Dermis microvascular lymphatic vessel endothelial cell (primary cell): ENCODE results near the gene NPAS4. TPM values are rescaled to one million over a fixed set of nuclear protein-coding genes. Genes with fewer than 3 reads are reported as not detected.
"Not testable (repeated sequence)": the region's sequence is repeated elsewhere in the genome, so short reads cannot be mapped to it uniquely, and the experiment has no call there.

Source experiments
- DNase-seq, 2 donors: peaks; one replicate each; pipeline versions ENCODE4 v3.0.0 to v3.0.0-alpha.2; 2010; ENCODE audit warnings: low read depth in 2 of 2
- total RNA-seq: library from RNA; depleted of rRNA; stranded (reverse); fragments of >200 nt; gene quantifications from 2 replicates; pipeline ENCODE4 v1.2.1, GENCODE V29; 2014

NPAS4 gene
- total RNA-seq, 1 donor from 2014 or later, result not detected

DNA sequence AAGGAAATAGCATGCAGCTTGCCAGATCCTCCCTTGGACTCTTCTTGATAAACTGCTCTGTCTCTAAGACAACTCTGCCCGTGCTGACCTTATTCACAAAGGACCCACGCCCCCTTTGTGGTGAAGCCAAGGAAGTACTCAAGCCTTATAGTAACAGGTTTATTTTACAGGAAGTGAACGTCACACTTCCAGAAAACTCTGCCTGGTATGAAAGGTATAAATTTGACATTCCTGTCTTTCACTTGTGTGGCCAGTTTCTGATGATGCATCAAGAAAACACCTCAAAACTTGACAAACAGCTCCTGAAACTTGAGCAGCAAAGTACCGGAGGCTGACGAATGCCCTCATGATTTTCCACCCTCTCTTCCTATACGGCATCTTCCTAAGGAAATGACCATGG, 33.4 kb downstream of the NPAS4 start:
- no peak for DNase-seq

DNA sequence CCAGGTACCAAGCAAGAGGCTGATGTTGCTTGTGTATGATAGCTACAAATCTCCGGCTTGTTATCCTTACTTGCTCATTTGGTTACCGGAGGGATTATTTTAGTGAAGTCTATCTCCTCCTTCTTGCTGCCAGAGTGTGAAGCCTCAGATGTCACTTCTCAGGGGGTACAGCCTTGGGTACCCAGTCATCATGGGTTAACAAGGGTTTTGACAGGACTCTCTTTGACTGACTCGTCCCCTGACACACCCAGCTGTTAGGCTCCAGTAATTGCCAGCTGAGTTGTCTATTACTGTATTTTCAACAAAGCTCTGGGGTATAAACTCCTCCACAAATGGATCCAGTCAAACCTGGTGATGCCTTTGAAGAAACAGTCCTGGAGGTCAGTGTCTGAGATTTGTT, 34.0 kb downstream of the NPAS4 start:
- no peak for DNase-seq

DNA sequence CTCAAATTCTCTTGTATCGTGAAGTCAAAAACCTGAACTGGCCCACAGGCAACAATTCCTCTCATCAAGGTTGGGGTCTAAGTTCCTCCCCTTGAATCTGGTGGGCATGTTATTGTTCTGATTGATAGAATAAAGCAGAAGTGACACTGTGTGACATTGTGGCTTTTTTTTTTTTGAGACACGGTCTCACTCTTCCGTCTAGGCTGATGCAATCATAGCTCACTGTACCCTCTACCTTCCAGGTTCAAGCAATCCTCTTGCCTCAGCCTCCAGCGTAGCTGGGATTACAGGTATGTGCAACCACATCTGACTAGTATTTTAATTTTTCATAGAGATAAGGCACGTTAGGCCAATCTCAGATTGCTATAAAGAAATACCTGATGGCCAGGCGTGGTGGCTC, 37.0 kb downstream of the NPAS4 start:
- no peak for DNase-seq

DNA sequence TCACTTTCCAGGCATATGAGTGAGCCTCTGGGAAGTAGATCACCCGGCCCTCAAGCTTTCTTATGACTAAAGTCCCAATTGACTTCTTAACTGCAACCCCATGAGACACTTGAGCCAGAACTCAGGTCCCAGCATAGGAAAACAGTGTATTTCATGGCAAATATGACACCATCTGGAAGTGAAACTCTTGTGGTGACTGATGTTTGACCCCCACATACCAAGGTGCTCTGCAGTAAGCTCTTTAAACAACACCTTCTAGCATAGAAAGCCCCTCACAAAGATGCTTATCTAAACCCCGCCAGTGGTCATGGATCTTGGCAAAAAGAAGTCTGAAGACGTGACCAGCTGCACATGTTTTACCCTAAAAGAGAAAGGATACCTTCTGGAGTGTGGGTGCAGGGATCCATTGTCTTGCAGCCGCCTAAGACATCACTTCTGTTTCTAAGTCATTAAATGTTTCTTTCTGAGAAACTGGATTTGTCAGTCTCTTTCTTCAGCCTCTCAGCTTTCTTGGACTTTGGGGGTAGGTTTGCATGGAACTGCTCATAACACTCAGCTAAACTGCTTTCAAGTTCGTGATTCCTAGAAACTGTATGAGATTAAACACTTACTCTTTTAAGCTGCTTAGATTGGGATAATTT, 38.4 kb downstream of the NPAS4 start:
- no peak for DNase-seq

DNA sequence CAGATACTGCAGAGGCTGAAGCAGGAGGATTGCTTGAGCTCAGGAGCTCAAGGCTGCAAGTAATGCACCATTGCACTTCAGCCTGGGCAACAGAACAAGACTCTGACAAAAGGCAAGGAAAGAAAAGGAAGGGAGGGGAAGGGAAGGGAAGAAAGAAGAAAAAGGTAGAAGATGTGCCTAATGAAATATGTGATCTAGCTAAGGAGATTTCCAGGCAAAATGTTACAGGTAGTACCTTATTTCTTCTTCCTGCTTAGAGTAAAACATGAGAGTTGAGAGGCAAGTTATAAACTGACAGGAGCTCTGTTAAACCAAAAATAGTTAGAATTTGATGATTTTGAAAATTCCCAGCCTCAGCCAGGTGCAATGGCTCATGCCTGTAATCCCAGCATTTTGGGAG, 41.2 kb downstream of the NPAS4 start:
- DNase-seq, result no peak

DNA sequence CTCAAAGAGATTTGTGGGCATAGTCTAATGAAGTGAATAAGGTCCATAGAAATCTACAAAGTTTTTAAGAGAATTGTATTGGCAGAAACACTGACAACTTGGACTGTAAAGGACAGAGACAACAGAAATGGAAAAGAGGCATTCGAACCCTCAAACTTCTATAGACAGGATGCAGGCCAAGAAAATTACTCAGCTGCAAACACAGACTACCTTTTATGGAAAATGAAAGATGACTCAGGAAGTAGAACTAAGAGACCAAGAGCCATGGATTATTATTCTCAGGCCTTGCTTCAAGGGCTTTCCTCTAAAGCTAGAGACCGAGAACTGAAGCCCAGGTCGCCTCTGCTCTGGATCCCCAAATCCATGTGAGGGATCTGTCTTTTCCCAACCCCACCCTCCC, 42.1 kb downstream of the NPAS4 start:
- no peak for DNase-seq

DNA sequence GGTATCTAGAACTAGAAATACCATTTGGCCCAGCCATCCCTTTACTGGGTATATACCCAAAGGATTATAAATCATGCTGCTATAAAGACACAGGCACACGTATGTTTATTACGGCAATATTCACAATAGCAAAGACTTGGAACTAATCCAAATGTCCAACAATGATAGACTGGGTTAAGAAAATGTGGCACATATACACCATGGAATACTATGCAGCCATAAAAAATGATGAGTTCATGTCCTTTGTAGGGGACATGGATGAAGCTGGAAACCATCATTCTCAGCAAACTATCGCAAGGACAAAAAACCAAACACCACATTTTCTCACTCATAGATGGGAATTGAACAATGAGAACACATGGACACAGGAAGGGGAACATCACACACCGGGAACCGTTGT, 43.3 kb downstream of the NPAS4 start:
- not testable (repeated sequence) for DNase-seq

DNA sequence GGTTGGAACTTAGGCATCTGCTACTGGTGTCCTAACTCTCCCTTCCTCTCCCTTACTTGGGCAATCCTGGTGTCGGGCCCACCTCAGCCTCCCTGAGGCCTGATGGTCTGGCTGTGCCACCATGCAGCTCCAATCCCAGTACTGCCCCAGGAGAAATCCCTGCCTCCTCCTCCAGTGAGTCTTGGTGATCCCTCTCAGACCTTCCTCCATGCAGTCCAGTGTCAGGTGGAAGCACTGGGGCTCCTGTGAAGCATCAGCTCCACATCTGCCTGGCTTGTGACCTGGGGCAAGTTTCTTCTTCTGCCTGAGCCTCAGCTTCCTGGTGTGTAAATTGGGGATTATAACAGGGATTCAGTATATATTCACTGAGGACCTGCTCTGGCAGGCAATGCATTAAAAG, 44.1 kb downstream of the NPAS4 start:
- no peak for DNase-seq

DNA sequence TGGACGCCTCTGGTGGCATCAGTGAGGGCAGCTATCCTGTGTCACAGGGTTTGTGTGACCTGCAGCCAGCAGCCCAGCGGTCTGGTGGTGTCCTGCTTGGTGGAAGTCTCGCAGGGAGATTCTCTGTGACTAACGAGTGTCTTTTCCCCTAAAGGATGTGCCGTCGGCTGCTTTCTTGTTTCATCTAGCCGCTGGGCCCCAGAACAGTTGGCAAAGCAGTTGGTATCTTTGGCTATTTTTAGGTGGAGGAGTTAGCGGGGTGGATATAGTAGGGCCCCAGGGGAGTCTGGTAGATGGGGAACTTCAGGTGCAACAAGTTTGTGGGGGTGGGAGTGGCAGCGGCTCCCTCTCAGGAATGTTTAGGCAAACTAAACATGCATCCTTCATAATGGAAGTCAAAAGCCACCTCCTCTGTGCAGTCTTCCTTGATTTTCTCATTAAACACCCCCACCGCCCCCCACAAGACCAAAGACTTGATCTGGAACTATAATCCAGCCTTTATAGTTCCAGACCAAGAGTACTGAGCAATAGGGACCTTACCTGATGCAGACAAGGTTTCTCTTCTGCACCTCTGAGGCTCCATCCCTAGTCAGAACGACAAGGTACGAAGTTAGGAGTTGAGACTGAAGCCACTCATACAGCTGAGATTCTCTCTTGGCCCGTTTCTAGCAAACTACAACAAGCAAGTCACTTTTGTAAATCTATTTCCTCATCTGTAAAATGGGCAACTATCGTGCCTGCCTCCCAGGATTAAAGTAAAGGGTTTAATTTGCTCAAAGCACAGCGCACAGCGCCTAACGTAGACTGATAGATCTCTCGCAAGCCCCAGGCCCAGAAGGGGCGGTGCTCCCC, 44.8 kb downstream of the NPAS4 start:
- no peak for DNase-seq

DNA sequence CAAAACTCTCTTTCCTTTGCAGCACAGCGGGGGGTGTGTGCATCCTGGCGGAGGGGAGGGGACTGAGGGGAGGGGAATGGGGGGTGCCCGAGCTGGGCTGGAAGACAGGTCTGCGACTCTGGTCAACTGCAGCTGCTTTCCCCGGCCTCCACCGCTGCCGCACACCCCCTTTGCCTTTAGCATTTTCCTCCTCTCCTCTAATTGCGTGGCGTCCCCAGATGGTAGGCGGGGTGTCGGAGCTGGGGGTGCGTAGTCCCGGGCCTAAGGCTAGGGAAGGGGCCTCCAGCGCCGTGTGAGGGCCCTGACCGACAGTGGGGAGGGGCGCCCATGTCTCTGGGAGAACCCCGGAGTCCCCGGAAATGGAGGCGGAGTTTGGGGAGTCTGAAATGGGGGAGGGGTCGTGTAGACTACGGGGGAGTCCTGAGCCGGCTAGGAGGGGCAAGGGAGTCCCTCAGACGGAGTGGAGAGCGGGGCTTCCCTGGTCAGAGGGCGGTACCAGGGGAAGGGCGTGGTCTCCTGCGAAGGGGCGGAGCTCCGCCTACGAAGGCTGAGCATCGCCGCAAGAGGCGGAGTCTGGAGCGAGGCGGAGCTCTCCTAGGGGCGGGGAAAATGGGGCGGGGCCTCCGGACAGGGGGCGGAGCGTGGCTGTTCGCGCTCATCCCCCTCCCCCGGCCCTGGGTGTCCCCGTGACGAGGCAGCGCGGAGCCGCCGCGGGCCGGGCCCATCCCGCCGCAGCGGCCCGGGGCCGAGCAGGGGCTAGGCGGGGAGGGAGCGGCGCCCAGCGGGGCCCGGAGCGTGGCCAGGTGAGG, 45.6 kb downstream of the NPAS4 start, which contains the start of gene PELI3:
PELI3 (plus strand) TSS at position 681 of the 809 bp plus-strand sequence. CDS start 1,224 bp downstream, outside the sequence.
- peak; percentile 80 to 93 for DNase-seq

DNA sequence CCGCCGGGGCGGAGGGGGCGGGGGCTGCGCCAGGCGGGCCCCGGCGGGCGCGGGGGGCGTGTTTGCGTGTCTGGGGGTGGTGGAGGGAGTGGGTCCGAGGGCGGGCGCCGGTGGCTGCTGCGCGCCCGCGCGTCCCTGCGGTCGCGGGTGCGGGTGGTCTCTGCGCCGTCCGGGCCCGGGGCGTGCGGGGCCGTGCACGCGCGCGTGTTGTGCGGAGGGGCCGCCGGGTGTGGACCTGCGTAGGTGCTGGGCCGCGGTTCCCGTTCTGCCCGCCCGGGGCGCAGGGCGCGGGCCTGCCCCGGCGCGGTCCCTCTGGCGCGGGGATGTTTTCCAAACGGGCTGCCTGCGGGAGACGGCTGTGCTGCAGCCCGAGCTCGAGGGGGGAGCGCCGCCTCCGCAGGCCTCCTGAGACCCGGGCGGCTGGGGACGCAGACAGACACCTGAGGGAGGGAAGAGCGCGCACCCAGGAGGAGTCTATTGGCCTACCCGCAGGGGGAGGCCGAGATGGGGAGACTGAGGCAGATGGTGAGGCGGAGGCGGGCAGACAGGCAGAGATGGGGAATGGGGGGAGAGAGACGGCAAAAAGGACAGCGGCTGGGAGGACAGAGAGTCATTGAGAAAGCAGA, 46.3 kb downstream of the NPAS4 start:
- DNase-seq, result no peak

DNA sequence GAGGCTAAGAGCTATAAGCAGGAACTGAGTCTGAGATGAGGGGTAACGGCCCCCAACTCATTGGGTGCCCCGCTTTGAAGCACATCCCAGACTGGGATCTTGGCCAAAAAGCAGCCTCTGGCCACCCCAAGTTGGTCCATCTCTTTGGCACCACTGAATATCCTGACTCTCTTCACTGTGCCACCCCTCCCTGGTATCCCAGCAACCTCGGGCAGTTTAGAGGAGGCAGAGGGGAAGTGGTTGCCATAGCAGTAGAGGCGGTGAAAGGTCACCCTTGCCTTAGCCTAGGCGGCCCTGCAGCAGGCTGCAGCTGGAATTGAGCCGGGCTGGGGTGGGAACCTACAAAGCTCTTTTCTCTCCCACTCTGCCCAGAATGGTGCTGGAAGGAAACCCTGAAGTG, 46.9 kb downstream of the NPAS4 start:
- no peak for DNase-seq

DNA sequence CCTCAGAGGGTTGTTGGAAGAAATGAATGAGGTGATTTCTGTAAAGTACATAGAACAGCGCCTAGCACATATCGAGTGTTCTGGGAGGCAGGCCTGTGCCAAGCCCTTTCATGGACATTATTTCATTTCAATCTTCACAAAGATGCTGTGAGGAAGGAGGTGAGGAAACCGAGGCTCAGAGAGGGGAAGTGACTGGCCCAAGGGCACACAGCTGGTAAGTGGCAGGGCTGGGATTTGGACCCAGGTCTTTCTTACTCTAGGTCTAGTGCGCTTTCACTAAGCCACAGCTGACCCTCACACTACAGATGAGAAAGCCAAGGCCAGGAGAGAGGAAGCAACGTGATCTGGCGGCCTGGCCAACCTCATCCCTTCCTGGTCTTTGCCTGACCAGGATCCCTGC, 47.9 kb downstream of the NPAS4 start:
- no peak for DNase-seq

DNA sequence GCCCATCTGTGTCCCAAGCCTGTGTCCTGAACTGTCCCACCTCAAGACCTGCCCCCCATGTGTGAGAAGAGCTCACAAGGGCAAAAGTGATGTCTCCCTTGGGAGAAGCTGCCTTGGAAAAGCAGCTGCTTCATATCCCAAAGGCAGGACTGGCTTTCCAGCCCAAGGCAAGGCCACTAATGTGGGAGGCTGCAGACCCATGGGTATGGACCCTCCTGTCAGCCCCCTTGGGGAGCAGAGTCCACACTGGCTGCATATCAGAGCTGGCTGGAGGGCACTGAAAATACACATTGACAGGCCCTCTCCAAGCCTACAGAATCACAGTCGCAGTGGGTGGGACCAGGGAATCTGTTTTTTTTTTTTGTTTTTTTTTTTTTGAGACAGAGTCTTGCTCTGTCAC, 48.6 kb downstream of the NPAS4 start:
- no peak for DNase-seq

DNA sequence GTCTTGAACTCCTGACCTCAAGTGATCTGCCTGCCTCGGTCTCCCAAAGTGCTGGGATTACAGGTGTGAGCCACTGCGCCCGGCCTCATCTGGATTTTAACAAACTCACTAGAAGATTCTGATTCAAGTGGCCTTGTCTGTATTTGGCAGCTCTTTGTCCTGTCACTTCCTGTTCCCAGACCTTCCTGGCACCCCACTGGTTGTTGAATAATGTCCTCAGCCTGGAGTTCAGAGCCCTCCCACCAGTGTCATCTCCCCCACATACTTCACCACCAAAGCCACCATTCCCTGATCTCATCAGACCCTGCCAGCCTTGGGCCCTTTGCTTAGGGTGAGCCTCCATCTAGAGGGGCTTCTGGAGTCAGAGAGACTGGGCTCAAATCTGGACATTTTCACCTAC, 49.2 kb downstream of the NPAS4 start:
- DNase-seq, result no peak

DNA sequence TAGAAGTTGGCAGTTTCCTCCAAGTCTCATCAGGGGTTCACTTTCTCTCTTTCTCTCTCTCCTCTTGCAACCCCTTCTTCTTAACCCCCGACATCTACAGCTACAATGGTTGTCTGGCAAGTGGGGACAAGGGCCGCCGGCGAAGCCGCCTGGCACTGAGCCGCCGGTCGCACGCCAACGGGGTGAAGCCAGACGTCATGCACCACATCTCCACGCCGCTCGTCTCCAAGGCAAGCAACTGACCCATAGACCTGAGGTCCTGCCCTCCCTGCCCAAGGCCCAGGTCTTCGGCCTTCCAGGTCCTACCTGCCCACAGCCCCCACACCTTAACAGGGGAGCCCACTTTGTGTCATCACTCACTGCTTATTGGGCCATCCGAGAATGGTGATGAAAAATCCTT, 50.3 kb downstream of the NPAS4 start:
- no peak for DNase-seq

DNA sequence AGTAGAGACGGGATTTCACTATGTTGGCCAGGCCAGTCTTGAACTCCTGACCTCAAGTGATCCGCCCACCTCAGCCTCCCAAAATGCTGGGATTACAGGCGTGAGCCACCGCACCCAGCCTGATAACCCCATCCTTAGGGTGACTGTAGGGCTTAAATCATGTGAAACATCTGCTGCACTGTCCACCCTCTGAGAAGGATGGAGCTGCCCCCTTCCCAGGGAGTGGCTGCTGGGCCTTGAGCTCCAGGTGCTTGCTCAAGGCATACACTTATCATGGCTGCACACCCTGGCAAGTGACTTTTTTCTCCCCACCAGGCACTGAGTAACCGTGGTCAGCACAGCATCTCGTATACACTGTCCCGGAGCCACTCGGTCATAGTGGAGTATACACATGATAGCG, 51.2 kb downstream of the NPAS4 start:
- no peak for DNase-seq

DNA sequence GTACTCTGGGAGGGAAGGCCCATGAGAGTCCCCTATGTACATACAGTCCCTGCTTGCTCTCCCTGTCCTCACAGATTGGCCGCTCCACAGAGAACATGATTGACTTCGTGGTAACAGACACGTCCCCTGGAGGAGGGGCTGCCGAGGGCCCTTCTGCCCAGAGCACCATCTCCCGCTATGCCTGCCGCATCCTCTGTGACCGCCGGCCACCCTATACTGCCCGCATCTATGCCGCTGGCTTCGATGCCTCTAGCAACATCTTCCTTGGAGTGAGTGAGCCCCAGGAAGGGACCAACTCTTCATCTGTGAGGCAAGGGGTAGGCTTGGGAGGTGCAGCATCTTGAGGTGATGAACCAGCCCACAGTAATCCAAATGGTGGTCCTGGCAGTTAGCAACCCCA, 52.3 kb downstream of the NPAS4 start:
- DNase-seq, result no peak

DNA sequence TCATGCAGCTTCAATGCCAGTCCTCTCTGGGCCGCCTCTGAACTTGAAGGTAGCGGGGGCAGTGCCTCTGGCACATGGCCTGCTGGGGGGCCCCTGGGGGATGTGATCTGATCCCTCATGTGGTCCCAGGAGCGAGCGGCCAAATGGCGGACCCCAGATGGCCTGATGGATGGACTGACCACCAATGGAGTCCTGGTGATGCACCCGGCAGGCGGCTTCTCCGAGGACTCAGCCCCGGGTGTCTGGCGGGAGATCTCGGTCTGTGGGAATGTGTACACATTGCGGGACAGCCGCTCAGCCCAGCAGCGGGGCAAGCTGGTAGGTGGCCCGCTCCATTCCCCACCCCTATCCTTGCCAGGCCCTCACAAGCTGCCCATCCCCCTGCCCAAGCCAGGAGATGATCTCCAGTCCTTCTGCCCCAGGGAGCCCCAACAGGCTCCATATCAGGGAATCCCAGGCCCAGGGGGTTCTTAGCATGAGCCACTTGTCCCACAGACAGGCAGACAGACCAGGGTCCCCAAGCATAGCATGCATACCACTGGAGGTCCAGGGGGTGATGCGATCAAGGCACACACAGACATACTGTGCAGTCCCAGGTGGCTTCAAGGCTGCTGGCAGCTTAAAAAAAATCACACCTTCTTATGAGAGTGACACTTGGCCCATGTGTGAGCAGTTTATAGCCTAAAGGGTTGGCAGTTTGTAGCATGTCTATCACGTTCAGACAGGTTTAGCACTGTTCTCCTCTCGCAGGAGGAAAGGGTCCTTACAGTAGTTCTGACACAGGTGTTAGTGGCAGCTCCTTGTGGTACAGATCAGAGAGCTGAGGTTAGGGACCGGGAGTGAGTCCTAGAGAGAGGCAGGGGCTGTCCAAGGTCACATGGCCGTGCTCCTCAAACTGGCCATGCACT, 53.0 kb downstream of the NPAS4 start:
- no peak for DNase-seq

DNA sequence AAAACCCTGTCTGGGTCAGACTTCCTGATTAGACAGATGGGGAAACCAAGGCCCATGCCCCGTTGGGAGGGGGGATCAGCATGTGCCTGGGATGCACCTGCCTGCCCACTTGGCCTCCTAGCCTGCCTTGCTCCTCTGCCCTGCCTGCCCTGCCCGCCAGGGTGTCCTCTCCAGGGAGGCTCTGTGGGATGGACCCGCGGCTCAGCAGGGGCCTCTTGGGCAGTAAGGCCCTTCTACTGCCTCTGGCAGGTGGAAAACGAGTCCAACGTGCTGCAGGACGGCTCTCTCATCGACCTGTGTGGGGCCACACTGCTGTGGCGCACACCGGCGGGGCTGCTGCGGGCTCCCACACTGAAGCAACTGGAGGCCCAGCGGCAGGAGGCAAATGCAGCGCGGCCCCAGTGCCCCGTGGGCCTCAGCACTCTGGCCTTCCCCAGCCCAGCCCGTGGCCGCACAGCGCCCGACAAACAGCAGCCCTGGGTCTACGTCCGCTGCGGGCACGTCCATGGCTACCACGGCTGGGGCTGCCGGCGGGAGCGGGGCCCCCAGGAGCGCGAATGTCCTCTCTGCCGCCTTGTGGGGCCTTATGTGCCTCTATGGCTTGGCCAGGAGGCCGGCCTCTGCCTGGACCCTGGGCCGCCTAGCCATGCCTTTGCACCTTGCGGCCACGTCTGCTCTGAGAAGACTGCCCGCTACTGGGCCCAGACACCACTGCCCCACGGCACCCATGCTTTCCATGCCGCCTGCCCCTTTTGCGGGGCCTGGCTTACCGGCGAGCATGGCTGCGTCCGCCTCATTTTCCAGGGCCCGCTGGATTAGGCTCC, 54.7 kb downstream of the NPAS4 start:
- no peak for DNase-seq
